GM21529 (cell line): ENCODE data around the gene LAMB2.

Experiments
- ATAC-seq: cut with Tn5 transposase; IDR thresholded peaks from one replicate; pipeline ENCODE4 v1.9.1; 2021; ENCODE audit not compliant: unreplicated experiment

Gene LAMB2

DNA sequence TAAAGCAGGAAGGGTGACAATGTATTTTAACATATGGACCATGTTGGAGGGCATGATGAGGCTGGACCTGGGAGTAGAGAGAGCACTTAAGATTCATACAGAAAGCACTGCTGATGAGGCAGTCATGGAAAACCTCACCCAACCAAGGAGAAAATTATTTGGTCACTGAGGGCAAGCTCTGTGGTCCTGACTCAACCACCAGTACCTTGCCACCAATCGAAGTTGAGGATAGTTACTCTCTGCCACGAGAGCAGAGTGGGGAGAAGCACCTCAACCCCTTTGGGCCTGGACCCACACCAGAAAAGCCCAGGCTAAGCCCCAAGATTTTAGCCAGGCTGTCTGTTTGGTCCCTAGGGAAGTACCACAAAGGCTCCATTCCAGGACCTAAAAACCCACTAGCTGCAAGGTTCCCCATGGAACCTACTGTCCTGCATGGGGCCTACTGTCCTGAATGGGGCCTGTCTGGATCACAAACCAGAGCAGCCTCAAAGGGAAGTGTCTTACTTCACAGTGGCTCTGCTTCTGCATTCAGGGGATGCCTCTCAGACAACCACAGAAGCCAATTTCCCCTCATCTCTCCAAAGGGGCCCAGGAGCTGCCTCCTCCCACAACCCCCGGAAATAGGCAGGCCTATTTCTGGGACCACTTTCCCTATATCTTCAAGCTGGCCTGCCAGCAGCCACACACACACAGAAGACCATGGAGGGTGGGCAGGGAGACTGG is 29.1 kb upstream of the LAMB2 start:
- ATAC-seq: no peak

DNA sequence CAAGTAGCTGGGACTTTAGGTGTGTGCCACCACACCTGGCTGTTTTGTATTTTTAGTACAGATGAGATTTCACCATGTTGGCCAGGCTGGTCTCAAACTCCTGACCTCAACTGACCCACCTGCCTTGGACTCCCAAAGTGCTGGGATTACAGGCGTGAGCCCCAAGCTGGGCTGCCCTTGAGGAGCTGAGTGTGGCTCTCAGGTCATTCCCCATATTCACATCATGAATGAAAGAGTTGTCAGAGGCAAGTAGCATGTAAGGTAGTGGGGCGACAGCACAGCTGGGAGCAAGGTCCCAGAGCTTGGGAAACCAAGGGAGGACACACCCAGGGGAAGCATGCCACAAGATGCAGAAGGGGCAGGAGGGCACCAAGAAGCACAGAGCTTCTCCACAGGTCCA is 28.3 kb upstream of the LAMB2 start:
- no peak for ATAC-seq

DNA sequence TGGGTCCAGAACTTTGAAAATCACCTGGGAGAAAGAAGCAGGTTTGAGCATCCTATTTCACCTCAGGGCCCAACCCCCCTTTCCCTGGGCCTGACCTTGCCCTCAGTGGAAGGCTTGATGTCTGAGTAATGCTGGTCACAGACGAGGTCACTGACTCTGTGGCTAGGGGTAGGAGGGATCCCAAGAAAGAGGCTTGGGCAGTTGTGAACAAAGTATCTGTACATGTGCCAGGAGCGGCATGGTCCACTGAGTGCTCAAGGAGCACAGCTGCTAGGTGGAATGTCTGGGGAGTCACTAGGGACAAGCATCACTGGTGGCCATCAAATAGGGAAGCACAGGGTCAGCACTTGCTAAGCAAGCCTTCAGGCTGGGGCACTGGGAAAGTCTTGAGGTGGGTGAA is 25.9 kb upstream of the LAMB2 start:
- no peak for ATAC-seq

DNA sequence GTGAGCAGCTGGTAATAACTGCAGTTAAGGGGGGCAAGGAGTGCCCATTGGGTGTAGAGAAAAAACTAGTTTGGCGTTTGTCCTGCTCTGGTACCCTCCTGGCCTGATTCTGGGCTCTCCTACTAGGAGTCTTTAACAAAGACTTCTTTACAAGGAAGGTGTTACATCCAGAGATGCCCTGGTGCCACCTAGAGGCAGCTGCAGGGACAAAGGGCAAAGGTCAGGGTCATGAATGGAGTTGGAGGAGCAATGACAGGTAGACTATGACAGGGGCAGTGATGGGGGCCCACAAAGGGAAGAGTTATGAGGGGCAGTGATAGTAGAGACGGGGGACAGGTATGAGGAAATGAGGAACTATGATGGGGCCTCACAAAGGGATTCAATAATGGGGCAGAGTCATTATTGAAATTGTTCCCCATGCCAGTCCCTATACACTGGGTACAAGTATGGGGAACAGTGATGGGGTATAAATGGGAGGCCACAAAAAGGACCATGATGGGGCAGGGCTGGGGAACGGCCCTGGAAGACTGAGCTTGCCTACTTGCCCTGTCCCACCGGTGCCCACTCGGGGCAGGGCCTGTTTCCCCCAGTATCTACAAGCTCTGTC is 25.4 kb upstream of the LAMB2 start:
- ATAC-seq: no peak

DNA sequence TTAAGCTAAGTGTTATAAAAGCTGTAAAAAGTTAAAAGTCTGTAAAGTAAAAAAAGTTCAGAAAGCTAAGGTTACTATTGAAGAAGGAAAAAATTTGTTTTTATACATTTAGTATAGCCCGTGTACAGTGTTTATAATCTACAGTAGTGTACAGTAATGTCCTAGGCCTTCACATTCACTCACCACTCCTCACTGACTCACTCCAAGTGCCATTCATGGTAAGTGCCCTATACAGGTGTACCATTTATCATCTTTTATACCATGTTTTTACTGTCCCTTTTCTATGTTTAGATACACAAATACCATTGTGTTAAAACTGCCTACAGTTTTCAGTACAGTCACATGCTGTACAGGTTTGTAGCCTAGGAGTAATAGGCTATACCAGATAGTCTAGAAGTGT is 24.4 kb upstream of the LAMB2 start:
- no peak for ATAC-seq

DNA sequence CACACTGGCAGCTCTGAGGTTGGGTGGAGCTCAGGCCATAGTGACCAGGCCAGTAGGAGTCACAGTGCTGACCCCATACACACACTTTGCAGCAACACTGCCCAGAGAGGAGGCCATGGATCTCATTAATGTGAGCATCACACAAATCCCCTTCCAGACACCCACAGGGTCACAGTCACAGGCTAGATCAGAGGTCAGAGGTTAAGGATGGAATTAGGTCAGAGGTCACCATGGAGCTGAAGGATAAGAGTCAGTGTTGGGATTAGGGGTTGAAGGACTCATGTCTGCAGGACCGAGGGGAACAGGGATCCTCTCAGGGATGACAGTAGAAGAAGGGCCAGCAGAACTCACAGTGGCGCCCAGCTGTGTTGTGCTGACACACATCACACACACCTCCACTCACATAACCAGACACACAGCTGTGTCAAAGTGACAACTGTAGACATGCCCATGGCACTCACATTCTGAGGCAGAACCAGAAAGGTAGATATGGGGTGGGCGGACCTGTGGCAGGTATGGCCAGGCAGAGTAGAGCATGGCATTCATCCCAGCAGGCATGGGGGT is 20.6 kb upstream of the LAMB2 start:
- no peak for ATAC-seq

DNA sequence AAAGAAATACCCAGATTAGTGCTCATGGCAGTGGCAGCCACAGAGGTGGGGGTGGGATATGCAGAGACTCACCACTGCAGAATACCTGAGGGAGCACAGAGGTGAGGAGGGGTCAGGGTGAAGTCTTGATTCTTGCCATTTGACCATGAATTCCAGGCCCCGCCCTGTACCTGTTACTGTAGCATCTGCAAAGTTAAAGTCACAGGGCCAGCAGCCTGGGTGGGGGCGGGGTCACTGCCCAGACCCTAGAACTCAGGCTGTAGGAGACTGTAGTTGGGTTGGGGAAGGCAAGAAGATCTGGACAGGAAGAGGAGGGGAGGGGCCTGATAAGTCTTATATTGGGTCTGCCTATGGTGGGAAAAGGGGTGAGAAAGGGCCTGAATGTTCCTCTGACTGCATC is 18.8 kb upstream of the LAMB2 start:
- ATAC-seq: no peak

DNA sequence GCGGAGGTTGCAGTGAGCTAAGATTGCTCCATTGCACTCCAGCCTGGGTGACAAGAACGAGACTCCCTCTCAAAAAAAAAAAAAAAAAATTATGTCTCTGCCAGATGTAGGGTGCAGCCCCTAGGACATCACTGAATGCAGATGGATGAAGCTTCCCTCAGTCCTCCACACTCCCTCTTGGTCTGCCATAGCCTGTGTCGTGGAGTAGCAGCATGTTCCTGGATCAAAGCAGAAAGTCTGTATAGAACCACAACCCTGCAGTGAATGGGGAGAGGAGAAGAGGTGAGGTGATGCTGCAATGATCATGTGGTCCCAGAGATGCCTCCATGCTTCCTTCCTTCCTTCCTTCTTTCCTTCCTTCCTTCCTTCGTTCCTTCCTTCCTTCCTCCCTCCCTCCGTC is 15.3 kb upstream of the LAMB2 start:
- no peak for ATAC-seq

DNA sequence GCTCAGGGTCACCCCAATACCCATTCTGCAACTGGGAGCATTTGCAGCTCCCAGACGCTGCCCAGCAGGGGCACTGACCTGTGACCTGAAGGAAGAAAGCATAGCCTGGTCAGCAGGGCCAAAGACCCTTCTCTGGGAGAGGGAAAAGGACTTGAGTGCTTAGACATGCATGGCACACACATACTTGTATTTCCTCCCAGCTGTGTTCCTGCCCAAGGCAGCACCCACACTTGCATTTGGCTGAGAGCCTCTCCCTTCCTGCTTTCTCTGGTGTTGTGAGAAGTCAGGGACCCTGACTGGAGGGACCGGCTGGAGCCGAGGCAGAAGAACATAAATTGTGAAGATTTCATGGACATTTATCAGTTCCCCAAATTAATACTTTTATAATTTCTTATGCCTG is 7.2 kb upstream of the LAMB2 start:
- ATAC-seq: no peak

DNA sequence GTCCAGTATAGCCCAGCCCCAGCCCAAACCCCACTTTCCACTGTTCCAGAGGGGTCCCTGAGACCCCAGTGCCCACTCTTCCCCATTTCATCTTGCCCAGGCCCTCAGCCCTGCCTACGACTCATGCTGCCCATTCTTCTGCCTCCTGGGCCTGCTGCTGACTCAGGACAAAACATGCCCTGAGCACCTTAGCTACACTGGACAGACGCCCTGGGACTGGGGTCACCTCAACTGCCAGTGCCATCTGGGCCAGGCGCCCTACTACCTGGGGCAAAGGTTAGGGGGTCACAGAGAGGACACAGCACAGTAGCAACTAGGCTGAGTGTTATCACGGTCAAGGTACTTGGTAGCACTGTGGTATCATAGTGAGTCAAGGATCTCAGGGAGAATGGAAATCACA is 2.6 kb upstream of the LAMB2 start:
- no peak for ATAC-seq

DNA sequence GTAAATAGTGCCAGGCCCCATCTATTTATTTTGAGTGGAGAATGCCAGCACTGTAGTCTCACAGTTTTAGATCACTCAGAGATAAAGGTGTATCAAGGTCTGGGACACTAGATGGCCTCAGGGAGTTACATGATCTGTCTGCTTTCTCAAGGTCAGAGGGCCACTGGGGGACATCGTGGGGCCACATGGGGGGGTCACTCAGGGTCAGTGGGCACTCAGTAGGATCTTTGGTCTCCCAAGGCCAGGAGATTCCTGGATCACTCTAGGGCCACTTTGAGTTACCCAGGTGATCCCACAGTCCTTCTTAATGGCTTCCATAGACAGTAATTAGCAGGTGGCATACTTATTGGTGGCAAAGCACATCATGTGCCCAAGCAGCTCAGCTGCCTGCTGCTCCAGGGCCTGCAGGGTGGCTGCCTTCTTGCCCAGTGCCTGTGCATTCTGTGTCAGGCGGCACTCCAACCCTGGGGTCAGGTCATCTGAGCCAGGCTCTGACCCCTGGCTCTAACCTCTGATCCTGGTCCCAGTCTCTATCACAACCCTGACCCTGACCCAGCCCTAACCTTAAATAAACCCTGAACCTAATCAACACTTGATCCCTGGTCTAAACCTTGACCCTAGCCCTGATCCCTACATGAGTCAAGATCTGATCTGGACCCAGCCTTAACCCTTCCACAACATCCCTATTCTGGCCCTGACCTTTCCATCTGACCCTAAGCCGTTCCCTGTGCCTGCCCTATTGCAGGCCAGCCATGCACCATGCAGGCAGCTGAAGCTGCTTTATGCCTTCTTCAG is 1.8 kb upstream of the LAMB2 start:
- no peak for ATAC-seq

DNA sequence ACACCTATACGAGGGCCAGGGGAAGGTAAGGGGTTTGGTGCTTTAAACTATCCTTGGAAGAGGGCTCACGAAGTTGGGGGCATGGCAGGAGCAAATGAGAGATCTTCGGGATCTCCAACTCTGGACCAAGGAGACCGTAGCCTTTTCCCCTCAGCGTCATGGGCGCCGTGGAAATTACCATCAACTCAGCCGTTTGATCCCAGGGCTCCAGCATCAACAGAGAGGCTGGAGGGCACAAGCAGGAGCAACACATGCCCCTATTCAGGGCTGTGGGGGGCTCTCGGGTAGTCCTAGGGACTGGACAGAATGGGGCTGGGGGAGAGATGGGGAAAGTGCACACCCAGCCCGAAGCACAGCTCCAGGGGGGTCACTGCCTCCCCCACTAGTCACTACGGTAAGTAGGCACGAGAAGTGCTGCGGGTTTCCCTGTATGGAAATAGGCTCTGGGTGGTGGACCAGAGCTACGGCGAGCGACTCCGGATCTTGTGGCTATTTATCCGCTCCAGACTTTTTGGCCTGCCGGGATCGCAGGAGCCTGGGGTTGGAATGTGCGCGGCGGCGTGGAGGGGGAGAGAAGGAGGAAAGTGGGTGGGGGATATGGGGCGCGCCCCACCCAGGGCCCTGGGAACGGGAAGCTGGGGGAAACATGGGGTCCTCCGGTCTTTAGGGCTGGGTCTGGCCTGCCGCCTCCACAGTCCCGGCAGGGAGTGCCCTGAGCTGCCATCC is 539 bp upstream of the LAMB2 start:
- no peak for ATAC-seq

DNA sequence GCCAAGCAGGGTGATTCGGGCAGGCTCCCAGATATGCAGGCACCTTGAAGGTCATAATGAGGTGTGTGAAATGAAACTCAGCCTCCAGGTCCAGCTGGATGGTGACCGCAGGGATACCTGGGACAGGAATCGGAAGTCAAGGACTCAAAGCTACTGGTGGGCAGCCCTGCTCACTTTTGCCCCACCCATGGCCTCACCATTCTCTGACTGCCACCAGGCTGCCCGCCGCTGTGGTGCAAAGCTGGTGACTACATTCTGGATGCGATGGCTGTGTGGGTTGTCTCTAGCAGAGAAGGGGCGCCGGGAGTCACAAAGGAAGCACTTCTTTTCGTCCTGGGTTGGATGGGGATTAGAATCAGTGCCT is 795 bp downstream of the LAMB2 start:
- no peak for ATAC-seq

DNA sequence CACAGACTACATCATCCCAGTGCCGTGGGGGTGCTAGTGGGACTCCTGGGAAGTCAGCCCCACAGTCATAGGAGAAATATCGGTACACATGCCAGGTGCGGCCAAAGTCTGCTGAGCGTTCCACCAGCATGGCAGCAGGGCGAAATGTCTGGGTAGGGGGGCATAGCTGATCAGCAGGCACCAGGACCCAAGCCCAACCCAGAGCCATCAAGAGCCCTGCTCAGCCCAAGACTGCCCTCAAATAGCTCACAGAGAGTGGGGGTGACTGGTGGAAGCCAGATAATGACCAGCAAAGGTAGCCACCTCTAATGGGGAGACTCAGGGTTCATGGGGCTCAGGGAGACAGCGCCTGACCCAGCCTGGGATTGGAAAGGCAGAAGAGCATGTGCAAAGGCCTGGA is 1.3 kb downstream of the LAMB2 start:
- ATAC-seq: no peak

DNA sequence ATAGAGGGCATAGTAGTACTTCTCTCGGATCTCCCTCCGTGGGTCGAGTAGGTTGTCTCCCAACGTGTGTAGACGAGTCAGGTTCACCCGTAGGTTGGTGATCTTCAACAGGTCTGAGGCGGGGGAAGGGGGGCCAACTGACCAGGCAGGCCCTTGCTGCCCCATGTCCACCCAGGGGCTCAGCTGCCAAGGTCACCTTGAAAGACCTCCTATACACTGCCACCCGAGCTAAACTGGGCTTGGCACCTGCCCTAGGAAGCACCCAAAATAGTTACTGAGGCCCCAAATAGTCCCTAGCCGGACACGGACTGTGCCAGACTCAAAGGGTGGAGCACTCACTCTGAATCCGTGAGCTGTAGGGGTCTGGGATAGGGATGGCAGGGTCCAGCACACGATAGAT is 1.8 kb downstream of the LAMB2 start:
- no peak for ATAC-seq

DNA sequence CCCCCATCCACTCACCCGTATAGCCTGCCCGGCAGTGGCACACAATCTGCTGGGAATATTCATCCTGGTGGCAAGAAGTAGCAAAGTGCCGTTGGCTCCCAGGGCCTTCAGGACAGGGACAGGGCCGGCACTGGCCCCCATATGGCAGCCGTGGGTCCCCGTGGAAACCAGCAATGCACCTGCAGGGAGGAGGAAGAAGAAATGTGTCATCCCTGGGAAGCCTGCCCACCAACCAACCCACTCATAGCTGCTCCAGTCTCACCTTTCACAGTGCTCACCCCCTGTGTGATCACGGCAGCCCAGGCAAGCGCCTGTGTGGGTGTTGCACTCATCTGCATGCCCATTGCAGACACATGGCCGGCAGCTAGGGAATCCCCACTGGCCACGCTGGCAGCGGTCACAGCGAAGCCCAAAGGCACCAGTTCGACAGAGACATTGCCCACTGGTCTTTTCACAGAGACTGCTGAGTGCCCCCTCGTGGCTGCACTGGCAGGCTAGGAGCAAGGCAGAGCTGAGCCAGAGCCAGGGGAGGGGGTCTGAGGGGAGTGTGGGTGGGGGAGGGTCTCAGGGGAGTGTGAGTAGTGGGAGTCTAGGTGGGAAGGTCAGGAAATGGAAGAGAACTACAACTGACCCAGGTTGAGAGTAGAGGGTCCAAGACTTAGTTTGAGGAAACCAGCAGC is 7.7 kb downstream of the LAMB2 start:
- ATAC-seq: no peak

DNA sequence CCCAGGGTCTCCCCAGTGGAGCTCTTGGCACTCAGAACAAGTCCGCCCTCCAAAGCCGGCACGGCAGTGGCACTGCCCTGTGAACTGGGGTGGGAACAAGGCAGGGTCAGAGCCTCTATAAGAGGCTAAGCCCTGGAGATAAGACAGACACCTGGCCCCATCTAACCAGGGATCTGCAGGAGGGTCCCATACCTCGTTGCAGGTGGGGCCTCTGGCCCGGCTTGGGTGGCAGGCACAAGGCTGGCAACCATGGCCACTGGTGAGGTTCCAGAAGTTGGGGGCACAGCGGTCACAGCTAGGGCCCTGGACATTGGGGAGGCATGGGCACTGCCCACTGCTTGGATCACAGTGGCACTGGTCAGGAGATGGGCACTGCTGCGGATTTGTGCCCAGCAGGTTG is 8.6 kb downstream of the LAMB2 start:
- no peak for ATAC-seq

DNA sequence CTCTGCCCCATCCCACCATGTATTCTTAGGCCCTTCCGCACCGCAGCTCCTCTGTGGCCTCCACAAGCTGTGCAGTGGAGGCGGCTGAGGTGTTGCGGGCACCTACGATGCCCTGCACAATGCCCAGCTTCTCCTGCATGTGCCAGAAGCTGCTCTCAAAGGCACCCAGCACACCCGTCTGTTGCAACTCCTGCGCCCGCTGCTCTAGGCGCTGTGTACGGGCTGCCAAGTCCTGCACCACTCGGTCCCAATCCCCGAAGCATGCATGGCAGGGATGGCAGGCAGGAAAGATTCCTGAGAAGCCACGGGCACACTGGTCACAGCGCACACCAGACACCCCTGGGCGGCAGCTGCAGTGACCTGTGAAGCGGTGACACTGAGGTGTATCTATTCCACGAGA is 9.2 kb downstream of the LAMB2 start:
- ATAC-seq: no peak

DNA sequence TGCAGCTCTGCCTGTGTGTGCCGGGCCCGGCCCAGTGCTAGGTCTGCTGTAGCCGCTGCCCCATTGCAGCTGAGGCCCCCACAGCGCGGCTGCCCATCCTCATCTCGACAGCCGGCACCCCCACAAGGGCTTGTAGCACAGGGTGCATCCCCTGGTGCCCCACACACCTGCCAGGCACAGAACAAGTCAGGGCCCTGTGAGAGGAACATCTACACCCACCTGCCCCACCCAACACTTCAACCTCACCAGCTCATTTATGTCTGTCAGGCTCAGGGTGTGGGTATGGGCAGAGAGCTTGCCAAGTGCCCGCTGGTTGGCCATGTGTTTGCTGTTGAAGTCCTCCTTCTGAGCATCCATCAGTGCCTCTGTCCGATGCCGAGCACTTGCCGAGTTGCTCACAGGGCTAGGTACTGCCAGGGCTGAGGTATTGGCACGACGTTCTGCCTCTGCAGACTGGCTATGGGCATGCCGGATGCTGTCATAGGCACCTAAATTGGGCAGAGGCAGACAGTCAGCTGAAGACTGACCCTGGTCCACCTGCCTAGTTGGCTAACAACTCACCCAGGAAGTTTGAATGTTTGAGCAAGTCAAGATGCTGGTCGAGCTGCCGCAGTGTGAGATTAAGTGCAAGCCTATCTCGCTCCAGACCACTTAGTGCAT is 9.8 kb downstream of the LAMB2 start:
- no peak for ATAC-seq

DNA sequence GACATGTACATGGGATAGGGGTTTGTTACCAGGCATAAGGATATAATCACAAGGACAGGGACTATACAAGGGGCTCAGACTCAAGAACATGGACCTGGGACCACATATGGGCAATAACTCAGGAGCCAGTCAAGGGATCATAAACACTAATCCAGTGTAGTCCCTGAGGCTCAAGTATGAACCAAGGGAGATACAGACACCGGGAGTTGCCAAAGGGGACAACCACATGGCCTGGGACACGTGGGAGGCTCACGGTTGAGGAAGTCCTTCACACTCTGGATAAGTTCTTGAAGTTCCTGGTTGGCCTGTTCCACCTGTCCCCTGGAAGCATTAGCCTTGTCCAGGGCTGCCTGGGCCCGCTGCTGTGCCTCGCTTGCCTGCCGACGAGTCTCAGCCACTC is 10.4 kb downstream of the LAMB2 start:
- ATAC-seq: no peak
